Transverse colon (tissue), 3 donors: ENCODE results near the gene C1orf159.

Source experiments
- CTCF ChIP-seq, 5 experiments: fragments of 200-600 bp in 3 of 5; fragments of 450-650 bp in 2 of 5; sonication (generic) in 3 of 5; IDR thresholded peaks; 1 replicate in 2 of 5; 2 replicates in 3 of 5; pipeline ENCODE4 v1.5.1; 2016 to 2017; ENCODE audit warnings: antibody characterized with exemption in 5 of 5, inconsistent platforms in 3 of 5, mild to moderate bottlenecking in 2 of 5, moderate library complexity in 1 of 5
- EP300 ChIP-seq: sonication (generic); formaldehyde crosslinking; IDR thresholded peaks from one replicate; pipeline ENCODE4 v1.6.1; 2017; ENCODE audit warnings: antibody characterized with exemption, low read depth
- POLR2A ChIP-seq: fragments of 450-650 bp; IDR thresholded peaks from one replicate; pipeline ENCODE4 v1.6.1; 2016; ENCODE audit warnings: antibody characterized with exemption, mild to moderate bottlenecking, moderate library complexity

- TF ChIP-seq CTCF (IDR thresholded peaks at IDR 0.05) (peak in 1 of 5 experiments; percentile 13), POLR2A (peak; percentile 96), EP300 (peak; percentile 3)
Measured at GRCh38 chr1:1073743-1074587, 41.9 kb downstream of the C1orf159 start, which contains the start of gene RNF223.
